ENCODE measurements around the gene CMYA5.

CMYA5 gene

GRCh38 chr5:79707535-79707934, 17.9 kb downstream of the CMYA5 start:
- no peak overlapping the region for H2AFZ ChIP-seq (ENCODE audit: low read depth, low read length)
- peaks cover 2% of the 10 kb centered on the region for H3K9me3 ChIP-seq (ENCODE audit: low read length)
- peaks cover under 1% of the 10 kb centered on the region for H3K4me1 ChIP-seq (ENCODE audit: insufficient read depth, low read length)
- no peaks in the 10 kb centered on the region for H3K27me3 ChIP-seq (ENCODE audit: insufficient read depth, low read length)
- H3K36me3 ChIP-seq (ENCODE audit: insufficient read depth, low read length), result no peaks in the 10 kb centered on the region
- no peak overlapping the region for H3K4me3 ChIP-seq (ENCODE audit: low read length)

- H3K4me1 ChIP-seq (ENCODE audit: insufficient read depth, low read length), result peaks cover 8% of the 10 kb centered on the region
- H2AFZ ChIP-seq (ENCODE audit: low read depth, low read length), result no peak overlapping the region
- no peaks in the 10 kb centered on the region for H3K27me3 ChIP-seq (ENCODE audit: insufficient read depth, low read length)
- peaks cover under 1% of the 10 kb centered on the region for H3K9me3 ChIP-seq (ENCODE audit: low read length)
- no peak overlapping the region for H3K4me3 ChIP-seq (ENCODE audit: low read length)
- H3K36me3 ChIP-seq (ENCODE audit: insufficient read depth, low read length), result no peaks in the 10 kb centered on the region
These were observed 23.1 kb downstream of the CMYA5 start for GRCh38 chr5:79712741-79713140.

DNA sequence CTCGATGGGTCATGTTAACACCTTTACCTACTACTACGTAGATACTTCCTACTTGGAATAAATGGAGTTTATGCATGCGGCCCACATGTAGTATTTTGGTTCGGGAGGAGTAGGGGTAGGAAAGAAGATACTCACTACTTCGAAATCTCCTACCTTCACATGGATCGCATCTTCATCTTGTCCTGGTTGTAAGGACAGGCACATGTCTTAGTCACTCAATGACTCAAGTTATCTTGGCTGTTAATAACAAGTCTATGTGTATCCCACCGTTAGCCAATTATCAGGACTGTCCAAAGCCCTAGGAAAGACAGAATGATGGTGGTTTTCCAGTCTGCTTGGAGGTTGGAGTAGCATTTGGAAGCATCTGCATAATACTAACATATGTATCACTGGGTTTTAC, 24.1 kb downstream of the CMYA5 start:
- no peaks in the 10 kb centered on the region for H3K9me3 ChIP-seq (ENCODE audit: low read length)
- no peaks in the 10 kb centered on the region for H3K27me3 ChIP-seq (ENCODE audit: insufficient read depth, low read length)
- no peak overlapping the region for H3K4me3 ChIP-seq (ENCODE audit: low read length)
- H3K4me1 ChIP-seq (ENCODE audit: insufficient read depth, low read length), result peaks cover 8% of the 10 kb centered on the region
- no peaks in the 10 kb centered on the region for H3K36me3 ChIP-seq (ENCODE audit: insufficient read depth, low read length)
- H2AFZ ChIP-seq (ENCODE audit: low read depth, low read length), result no peak overlapping the region

- no peaks in the 10 kb centered on the region for H3K9me3 ChIP-seq (ENCODE audit: low read length)
- H3K4me3 ChIP-seq (ENCODE audit: low read length), result no peak overlapping the region
- H3K4me1 ChIP-seq (ENCODE audit: insufficient read depth, low read length), result peaks cover 8% of the 10 kb centered on the region
- H3K27me3 ChIP-seq (ENCODE audit: insufficient read depth, low read length), result no peaks in the 10 kb centered on the region
- H3K36me3 ChIP-seq (ENCODE audit: insufficient read depth, low read length), result no peaks in the 10 kb centered on the region
- H2AFZ ChIP-seq (ENCODE audit: low read depth, low read length), result no peak overlapping the region
These were observed 27.2 kb downstream of the CMYA5 start for GRCh38 chr5:79716839-79717238.

DNA sequence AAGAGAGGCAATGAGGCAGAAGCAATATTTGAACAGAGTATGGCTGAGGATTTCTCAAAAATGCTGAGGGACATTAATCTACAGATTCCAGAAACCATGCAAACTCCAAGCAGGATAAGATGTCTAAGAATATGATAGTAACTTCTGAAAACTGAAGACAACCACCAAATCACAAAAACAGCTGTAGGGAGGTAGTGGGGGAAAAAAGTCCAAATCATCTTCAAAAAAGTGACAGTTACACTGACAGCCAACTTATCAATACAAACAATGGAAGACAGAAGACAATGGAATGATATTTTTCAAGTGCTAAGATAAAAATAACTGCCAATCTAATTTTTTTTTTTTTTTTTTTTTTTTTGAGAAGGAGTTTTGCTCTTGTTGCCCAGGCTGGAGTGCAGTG, 30.5 kb downstream of the CMYA5 start:
- Histone ChIP-seq H3K4me3 (ENCODE audit: low read length) (no peak overlapping the region), H2AFZ (ENCODE audit: low read depth, low read length) (no peak overlapping the region), H3K4me1 (ENCODE audit: insufficient read depth, low read length) (no peaks in the 10 kb centered on the region), H3K9me3 (ENCODE audit: low read length) (no peaks in the 10 kb centered on the region), H3K36me3 (ENCODE audit: insufficient read depth, low read length) (no peaks in the 10 kb centered on the region), H3K27me3 (ENCODE audit: insufficient read depth, low read length) (no peaks in the 10 kb centered on the region)

- H3K4me3 ChIP-seq (ENCODE audit: low read length), result no peak overlapping the region
- no peaks in the 10 kb centered on the region for H3K4me1 ChIP-seq (ENCODE audit: insufficient read depth, low read length)
- H3K36me3 ChIP-seq (ENCODE audit: insufficient read depth, low read length), result no peaks in the 10 kb centered on the region
- H2AFZ ChIP-seq (ENCODE audit: low read depth, low read length), result no peak overlapping the region
- H3K9me3 ChIP-seq (ENCODE audit: low read length), result no peaks in the 10 kb centered on the region
- peaks cover 7% of the 10 kb centered on the region for H3K27me3 ChIP-seq (ENCODE audit: insufficient read depth, low read length)
These were observed 38.1 kb downstream of the CMYA5 start for GRCh38 chr5:79727451-79728355.

DNA sequence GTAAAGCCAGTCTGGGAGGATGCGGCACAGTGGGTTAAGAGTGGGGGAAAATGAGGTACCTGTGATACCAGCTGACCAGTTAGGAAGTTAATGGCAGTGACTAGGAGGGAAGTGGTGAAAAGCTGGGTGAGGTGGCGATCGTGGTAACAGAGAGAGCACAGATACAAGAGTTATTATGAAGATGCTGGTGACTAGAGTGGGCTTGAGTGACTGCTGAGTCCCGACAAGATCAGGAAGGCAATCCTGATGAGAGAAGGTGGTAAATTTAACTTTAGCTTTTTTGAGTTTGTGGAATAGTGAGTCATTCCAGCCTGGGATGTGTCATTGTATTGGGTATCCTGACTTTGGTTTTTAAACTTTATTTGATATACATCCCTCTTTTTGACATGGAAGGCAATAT, 38.8 kb downstream of the CMYA5 start:
- Histone ChIP-seq H3K36me3 (ENCODE audit: insufficient read depth, low read length) (no peaks in the 10 kb centered on the region), H3K9me3 (ENCODE audit: low read length) (no peaks in the 10 kb centered on the region), H3K27me3 (ENCODE audit: insufficient read depth, low read length) (peaks cover 7% of the 10 kb centered on the region), H2AFZ (ENCODE audit: low read depth, low read length) (no peak overlapping the region), H3K4me1 (ENCODE audit: insufficient read depth, low read length) (no peaks in the 10 kb centered on the region), H3K4me3 (ENCODE audit: low read length) (no peak overlapping the region)

GRCh38 chr5:79729679-79730078, 40.0 kb downstream of the CMYA5 start:
- no peaks in the 10 kb centered on the region for H3K36me3 ChIP-seq (ENCODE audit: insufficient read depth, low read length)
- no peak overlapping the region for H3K4me3 ChIP-seq (ENCODE audit: low read length)
- H3K27me3 ChIP-seq (ENCODE audit: insufficient read depth, low read length), result peaks cover 11% of the 10 kb centered on the region
- H2AFZ ChIP-seq (ENCODE audit: low read depth, low read length), result no peak overlapping the region
- H3K9me3 ChIP-seq (ENCODE audit: low read length), result no peaks in the 10 kb centered on the region
- H3K4me1 ChIP-seq (ENCODE audit: insufficient read depth, low read length), result no peaks in the 10 kb centered on the region

DNA sequence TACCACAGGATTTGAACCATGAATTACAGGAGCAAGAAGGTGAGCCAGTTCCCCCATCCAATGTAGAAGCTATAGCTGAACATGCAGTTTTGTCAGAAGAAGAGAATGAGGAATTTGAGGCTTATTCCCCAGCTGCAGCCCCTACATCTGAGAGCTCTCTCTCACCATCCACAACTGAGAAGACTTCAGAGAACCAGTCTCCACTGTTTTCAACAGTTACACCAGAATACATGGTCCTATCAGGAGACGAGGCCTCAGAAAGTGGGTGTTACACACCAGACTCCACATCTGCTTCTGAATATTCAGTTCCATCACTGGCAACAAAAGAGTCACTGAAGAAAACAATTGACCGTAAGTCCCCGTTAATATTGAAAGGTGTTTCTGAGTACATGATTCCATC, 40.9 kb downstream of the CMYA5 start:
- H3K4me1 ChIP-seq (ENCODE audit: insufficient read depth, low read length), result no peaks in the 10 kb centered on the region
- H3K4me3 ChIP-seq (ENCODE audit: low read length), result no peak overlapping the region
- H2AFZ ChIP-seq (ENCODE audit: low read depth, low read length), result no peak overlapping the region
- no peaks in the 10 kb centered on the region for H3K36me3 ChIP-seq (ENCODE audit: insufficient read depth, low read length)
- H3K27me3 ChIP-seq (ENCODE audit: insufficient read depth, low read length), result peaks cover 13% of the 10 kb centered on the region
- H3K9me3 ChIP-seq (ENCODE audit: low read length), result no peaks in the 10 kb centered on the region

DNA sequence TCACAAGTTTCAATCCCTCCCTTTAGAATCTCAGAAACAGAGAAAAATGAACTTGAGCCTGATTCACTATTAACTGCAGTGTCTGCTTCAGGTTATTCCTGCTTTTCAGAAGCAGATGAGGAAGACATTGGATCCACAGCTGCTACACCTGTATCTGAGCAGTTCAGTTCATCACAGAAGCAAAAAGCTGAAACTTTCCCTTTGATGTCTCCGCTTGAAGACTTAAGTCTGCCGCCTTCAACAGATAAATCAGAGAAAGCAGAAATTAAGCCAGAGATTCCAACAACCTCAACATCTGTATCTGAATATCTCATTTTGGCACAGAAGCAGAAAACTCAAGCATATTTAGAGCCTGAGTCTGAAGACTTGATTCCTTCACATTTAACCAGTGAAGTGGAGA, 42.1 kb downstream of the CMYA5 start:
- no peak overlapping the region for H3K4me3 ChIP-seq (ENCODE audit: low read length)
- H2AFZ ChIP-seq (ENCODE audit: low read depth, low read length), result no peak overlapping the region
- H3K9me3 ChIP-seq (ENCODE audit: low read length), result no peaks in the 10 kb centered on the region
- H3K36me3 ChIP-seq (ENCODE audit: insufficient read depth, low read length), result no peaks in the 10 kb centered on the region
- H3K27me3 ChIP-seq (ENCODE audit: insufficient read depth, low read length), result peaks cover 13% of the 10 kb centered on the region
- H3K4me1 ChIP-seq (ENCODE audit: insufficient read depth, low read length), result no peaks in the 10 kb centered on the region

GRCh38 chr5:79736528-79737514, 47.2 kb downstream of the CMYA5 start:
- Histone ChIP-seq H3K27me3 (ENCODE audit: insufficient read depth, low read length) (peaks cover 9% of the 10 kb centered on the region), H3K36me3 (ENCODE audit: insufficient read depth, low read length) (no peaks in the 10 kb centered on the region), H3K4me3 (ENCODE audit: low read length) (no peak overlapping the region), H3K4me1 (ENCODE audit: insufficient read depth, low read length) (no peaks in the 10 kb centered on the region), H3K9me3 (ENCODE audit: low read length) (no peaks in the 10 kb centered on the region), H2AFZ (ENCODE audit: low read depth, low read length) (no peak overlapping the region)

DNA sequence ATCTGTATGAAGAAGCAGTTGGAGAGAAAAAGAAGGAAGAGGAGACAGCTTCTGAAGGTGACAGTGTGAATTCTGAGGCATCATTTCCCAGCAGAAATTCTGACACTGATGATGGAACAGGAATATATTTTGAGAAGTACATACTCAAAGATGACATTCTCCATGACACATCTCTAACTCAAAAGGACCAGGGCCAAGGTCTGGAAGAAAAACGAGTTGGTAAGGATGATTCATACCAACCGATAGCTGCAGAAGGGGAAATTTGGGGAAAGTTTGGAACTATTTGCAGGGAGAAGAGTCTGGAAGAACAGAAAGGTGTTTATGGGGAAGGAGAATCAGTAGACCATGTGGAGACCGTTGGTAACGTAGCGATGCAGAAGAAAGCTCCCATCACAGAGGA, 48.7 kb downstream of the CMYA5 start:
- Histone ChIP-seq H3K4me1 (ENCODE audit: insufficient read depth, low read length) (no peaks in the 10 kb centered on the region), H2AFZ (ENCODE audit: low read depth, low read length) (no peak overlapping the region), H3K27me3 (ENCODE audit: insufficient read depth, low read length) (peaks cover 6% of the 10 kb centered on the region), H3K4me3 (ENCODE audit: low read length) (no peak overlapping the region), H3K36me3 (ENCODE audit: insufficient read depth, low read length) (no peaks in the 10 kb centered on the region), H3K9me3 (ENCODE audit: low read length) (no peaks in the 10 kb centered on the region)

DNA sequence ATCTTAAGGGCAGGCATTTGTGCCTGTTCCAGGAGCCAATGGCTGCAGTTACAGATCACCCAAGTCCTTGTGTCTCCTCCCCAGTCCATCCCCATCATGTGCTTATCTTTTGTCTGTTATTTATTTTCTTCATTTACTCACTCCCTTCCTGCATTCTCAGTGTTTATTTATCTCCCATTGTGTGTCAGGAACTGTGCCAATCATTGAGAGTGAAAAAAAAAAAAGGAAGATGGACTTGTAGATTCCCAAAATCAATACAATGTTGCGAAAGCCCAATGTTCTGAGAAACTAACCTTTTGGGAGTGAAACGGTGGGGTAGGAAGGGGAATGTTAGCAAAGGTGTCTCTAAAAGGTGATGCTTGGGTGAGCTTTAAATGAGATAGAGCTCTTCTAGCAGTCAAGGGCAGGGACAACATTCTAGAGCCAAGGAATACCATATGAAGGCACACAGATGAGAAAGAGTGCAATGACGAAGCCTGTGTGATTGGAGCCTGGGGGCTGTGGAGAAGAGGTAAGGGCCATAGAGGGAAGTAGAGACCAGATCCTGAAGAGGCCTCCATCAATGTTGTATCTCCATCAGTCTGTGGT, 53.0 kb downstream of the CMYA5 start:
- Histone ChIP-seq H3K27me3 (ENCODE audit: insufficient read depth, low read length) (no peaks in the 10 kb centered on the region), H3K4me3 (ENCODE audit: low read length) (no peak overlapping the region), H3K4me1 (ENCODE audit: insufficient read depth, low read length) (peaks cover 8% of the 10 kb centered on the region), H3K9me3 (ENCODE audit: low read length) (no peaks in the 10 kb centered on the region), H3K36me3 (ENCODE audit: insufficient read depth, low read length) (no peaks in the 10 kb centered on the region), H2AFZ (ENCODE audit: low read depth, low read length) (no peak overlapping the region)
